Fibroblast of mammary gland (primary cell): ENCODE measurements around the gene HES4.
"Not testable (repeated sequence)": the region's sequence is repeated elsewhere in the genome, so short reads cannot be mapped to it uniquely, and the experiment has no call there.

ENCODE experiments used
- DNase-seq: peaks from one replicate; pipeline ENCODE4 v3.0.0-alpha.2; 2010; ENCODE audit warnings: low read depth
- H3K4me3 ChIP-seq: 2 replicates; pipeline ENCODE4 v1.5.1; 2011; ENCODE audit warnings: low read depth, mild to moderate bottlenecking, low read length, moderate library complexity; ENCODE audit not compliant: control insufficient read depth
- TF ChIP-seq, protein P1 (sequence below): conservative IDR thresholded peaks from 2 replicates; pipeline ENCODE4 v1.5.1; 2011; ENCODE audit warnings: low read depth, low read length, inconsistent platforms; ENCODE audit not compliant: control insufficient read depth, insufficient read depth

Gene HES4

DNA sequence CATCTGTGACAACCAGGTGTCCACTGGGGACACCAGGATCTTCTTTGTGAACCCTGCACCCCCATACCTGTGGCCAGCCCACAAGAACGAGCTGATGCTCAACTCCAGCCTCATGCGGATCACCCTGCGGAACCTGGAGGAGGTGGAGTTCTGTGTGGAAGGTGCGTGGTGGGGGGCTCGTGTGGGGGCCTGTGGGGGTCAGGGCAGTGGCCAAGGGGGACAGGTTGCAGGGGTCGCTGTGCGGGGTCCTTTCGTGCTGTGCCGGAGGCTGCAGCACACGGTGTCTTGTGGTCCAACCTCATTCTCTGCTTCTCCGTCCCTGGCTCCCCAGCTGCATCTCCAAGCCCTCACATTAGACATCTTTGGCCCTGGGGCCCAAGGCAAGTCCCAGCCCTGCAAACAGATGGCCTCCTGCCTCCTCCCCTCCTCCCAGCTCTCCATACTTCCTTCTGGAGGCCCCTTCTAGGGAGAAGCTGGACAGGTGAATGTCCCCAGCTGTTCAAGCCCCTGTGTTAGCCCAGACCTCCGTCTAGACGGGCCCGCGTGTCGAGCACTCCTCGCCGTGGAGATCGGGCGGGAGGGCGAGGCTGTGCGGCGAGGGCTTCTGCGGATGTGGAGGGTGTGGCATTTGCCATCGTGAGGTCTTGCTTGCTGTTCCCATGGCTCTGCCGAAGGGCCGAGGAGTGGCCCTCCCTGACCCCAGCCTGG lies 22.6 kb upstream of the HES4 start:
- H3K4me3 ChIP-seq = no peak overlapping the region
- TF ChIP-seq, protein P1, sequence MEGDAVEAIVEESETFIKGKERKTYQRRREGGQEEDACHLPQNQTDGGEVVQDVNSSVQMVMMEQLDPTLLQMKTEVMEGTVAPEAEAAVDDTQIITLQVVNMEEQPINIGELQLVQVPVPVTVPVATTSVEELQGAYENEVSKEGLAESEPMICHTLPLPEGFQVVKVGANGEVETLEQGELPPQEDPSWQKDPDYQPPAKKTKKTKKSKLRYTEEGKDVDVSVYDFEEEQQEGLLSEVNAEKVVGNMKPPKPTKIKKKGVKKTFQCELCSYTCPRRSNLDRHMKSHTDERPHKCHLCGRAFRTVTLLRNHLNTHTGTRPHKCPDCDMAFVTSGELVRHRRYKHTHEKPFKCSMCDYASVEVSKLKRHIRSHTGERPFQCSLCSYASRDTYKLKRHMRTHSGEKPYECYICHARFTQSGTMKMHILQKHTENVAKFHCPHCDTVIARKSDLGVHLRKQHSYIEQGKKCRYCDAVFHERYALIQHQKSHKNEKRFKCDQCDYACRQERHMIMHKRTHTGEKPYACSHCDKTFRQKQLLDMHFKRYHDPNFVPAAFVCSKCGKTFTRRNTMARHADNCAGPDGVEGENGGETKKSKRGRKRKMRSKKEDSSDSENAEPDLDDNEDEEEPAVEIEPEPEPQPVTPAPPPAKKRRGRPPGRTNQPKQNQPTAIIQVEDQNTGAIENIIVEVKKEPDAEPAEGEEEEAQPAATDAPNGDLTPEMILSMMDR = no peak

DNA sequence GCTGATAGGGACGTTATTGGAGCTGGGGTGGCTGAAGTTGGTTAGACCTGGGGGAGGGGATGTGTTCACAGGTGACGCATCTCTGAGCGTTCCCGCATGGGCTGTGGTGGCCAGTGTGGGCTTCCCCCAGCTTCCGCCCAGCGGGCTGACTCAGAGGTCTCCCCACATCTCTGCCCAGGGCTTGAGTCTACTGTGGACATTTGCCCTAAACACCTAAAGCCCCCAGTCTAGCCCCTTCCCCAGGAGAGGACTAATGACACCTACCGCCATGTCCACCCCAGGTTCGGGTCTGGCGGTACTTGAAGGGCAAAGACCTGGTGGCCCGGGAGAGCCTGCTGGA lies 22.0 kb upstream of the HES4 start:
- no peak overlapping the region for H3K4me3 ChIP-seq
- peak; percentile 21 for DNase-seq
- TF ChIP-seq, protein P1 = no peak

More for the DNA sequence above, 22.6 kb upstream of the HES4 start:
- no peak for DNase-seq

DNA sequence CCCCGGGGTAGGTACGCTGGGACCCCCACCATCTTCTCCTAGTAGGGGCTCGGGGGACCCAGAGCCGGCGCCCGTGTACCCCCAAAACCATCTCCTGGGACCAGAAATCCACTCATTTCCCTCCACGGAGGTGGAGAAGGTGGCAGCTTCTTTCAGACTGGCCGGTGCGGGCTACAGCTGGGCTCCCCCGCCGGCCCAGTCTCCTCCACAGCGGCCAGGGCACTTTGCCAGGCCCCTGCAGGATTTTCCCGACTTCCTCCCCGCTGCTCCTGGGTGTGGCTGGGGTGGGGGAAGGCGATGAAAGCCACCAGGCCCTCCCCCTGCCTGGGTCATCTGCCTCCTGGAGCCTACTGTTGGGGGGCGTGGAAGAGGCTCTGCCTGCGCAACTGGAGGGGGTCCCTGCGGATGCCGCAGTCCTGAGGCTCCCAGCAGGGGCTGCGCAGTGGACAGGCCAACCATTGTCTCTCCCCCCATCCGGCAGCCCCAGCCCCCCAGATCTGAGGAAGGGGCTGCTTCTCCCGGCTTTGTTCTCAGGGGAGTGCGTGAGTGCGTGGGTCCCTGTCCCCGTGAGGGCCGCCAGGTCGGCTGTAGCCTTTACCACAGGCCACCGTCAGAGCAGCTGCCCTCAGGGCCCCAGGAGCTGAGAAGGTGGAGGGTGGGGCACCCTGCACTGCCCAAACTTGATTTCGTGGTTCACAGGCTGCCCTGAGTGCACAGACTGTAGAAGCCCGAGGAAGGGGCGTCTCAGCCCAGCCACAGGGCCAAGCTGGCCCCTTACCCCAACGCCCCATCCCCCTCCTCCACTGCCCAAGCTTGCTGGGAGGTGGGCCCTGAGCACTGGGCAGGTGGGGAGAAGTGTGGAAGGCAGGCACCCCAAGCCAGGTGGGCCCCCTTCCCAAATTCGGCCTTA lies 21.4 kb upstream of the HES4 start:
- peak overlapping the region; percentile 19 for H3K4me3 ChIP-seq
- TF ChIP-seq, protein P1 = no peak
- peak; percentile 56 for DNase-seq

DNA sequence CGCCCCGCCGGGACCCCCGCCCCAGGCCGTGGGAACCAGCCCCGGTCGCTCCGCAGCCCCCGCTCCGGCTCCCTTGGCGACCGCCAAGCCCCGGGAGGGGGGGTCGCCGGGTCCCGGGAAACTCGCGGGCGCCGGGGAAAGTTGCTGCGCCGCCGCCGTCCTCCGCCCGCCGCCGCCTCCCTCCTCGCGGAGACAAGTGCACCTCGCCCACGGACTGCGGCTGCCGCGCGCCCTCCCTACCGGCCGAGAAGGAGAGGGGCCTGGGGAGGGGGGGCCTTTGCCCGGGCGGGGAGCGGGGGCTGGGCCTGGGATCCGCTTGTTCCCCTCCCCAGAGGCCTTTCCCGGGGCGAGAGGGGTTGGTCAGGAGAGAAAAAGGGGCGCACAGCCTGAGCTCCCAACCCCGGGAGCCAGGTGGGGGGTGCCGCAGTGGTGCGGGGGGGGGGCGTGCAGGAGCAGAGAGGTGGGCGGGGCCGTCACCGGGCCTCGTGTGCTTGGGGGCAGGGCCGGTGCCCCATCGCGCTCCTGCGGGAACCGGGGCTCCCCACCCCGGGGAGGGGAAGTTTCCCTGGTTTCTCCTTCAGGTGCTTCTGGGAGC lies 20.6 kb upstream of the HES4 start:
- TF ChIP-seq, protein P1 = no peak
- DNase-seq = no peak
- H3K4me3 ChIP-seq = peak overlapping the region; percentile 19

DNA sequence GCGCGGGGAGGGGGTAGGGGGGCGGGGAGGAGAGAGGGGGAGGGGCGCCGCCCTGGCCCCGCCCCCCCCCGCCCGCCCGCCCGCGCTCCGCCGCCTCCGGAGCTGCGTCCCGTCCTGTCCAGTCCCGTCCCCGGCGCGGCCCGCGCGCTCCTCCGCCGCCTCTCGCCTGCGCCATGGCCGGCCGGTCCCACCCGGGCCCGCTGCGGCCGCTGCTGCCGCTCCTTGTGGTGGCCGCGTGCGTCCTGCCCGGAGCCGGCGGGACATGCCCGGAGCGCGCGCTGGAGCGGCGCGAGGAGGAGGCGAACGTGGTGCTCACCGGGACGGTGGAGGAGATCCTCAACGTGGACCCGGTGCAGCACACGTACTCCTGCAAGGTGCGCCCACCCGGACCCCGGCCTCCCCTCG lies 20.1 kb upstream of the HES4 start, which contains the start of gene AGRN:
Gene AGRN, plus strand, starts transcription at position 121 of the 405 bp plus-strand sequence. Its CDS starts 53 bp downstream, at position 174.
- TF ChIP-seq, protein P1 = no peak
- H3K4me3 ChIP-seq = peak within 1 kb of the TSS; percentile 29
- DNase-seq = no peak

DNA sequence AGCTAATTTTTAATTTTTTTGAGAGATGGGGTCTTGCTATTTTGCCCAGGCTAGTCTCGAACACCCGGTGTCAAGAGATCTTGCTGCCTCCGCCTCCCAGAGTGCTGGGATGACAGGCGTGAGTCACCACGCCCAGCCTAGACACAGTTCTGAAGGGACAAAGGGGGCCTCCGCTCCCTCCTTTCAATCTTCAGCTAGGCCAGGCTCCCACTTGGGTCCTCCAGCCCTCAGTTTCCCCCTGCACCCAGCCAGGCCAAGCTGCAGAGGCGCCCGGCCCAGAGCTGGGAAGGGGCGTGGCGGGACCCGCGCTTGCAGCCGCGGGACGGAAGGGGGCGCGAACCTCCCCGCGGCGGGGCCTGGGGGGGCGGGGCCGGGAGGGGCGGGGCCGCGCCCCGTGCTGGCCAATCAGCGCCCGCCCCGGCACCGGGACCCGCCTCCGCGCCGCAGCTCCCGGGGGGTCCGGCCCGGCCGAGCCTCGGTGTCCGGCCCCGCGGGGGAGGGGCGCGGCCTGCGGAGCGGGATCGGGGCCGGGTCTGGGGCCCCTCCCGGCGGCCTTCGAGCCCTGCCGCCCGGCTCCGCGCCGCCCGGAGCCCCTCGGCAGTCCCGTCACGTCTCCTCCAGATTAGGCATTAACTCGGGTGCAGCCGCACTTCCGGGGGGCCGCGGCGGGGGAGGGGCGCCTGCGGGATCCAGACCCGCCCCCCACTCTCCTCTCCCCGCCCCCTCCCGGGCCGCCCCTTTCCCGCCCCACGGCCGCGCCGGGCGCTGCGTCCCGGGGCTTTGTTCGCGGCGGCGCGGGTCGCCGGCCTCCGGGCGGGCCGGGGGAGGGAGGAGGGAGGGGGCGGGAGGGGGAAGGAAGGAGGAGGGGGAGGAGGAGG lies 19.5 kb upstream of the HES4 start:
- DNase-seq = peak; percentile 67
- H3K4me3 ChIP-seq = peak overlapping the region; percentile 29
- TF ChIP-seq, protein P1 = no peak

DNA sequence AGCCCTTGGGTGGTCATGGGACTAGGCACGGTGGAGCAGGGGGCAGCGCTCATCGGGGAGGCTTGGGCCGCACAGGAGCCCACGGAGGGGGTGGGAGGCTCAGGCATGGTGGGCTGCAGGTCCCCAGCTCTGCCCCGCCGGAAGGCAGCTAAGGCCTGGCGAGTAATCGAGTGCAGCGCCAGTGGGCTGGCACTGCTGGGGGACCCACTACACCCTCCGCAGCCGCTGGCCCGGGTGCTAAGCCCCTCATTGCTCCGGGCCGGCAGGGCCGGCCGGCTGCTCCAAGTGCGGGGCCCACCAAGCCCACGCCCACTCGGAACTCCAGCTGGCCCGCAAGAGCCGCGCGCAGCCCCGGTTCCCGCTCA lies 18.4 kb upstream of the HES4 start:
- not testable (repeated sequence) for H3K4me3 ChIP-seq, DNase-seq

DNA sequence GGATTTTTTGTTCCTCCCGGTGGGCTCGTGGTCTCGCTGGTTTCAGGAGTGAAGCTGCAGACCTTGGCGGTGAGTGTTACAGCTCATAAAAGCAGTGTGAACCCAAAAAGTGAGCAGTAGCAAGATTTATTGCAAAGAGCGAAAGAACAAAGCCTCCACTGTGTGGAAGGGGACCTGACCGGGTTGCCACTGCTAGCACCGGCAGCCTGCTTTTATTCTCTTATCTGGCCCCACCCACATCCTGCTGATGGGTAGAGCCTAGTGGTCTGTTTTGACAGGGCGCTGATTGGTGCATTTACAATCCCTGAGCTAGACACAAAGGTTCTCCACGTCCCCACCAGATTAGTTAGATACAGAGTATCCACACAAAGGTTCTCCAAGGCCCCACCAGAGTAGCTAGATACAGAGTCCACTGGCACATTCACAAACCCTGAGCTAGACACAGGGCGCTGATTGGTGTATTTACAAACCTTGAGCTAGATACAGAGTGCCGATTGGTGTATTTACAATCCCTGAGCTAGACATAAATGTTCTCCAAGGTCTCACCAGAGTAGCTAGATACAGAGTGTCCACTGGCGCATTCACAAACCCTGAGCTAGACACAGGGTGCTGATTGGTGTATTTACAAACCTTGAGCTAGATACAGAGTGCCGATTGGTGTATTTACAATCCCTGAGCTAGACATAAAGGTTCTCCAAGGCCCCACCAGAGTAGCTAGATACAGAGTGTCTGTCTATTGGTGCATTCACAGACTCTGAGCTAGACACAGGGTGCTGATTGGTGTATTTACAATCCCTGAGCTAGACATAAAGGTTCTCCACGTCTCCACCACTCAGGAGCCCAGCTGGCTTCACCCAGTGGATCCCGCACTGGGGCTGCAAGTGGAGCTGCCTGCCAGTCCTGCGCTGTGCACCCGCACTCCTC lies 17.8 kb upstream of the HES4 start:
- not testable (repeated sequence) for DNase-seq

More for the DNA sequence above, 17.8 kb upstream of the HES4 start:
- not testable (repeated sequence) for H3K4me3 ChIP-seq
